GF-D8 (cell line): ENCODE measurements around the gene GFOD1.
"Not testable (repeated sequence)": the region's sequence is repeated elsewhere in the genome, so short reads cannot be mapped to it uniquely, and the experiment has no call there.

Source experiments
- DNase-seq: peaks from one replicate; lab custom pipeline; 2025; lab: John Stamatoyannopoulos, UW

Gene GFOD1

GRCh38 chr6:13511913-13512717 is 24.7 kb upstream of the GFOD1 start:
- DNase-seq: no peak

- DNase-seq: not testable (repeated sequence)
Observed at GRCh38 chr6:13511141-13511571, 23.8 kb upstream of the GFOD1 start.

GRCh38 chr6:13510433-13510832 is 23.0 kb upstream of the GFOD1 start:
- not testable (repeated sequence) for DNase-seq

GRCh38 chr6:13508711-13509705 is 21.6 kb upstream of the GFOD1 start:
- DNase-seq: no peak

GRCh38 chr6:13507306-13507860 is 20.0 kb upstream of the GFOD1 start:
- no peak for DNase-seq

GRCh38 chr6:13505345-13505734 is 17.9 kb upstream of the GFOD1 start:
- no peak for DNase-seq

GRCh38 chr6:13504611-13505344 is 17.4 kb upstream of the GFOD1 start:
- DNase-seq: no peak

- DNase-seq: no peak
Observed at GRCh38 chr6:13500915-13501314, 13.5 kb upstream of the GFOD1 start.

GRCh38 chr6:13500264-13500663 is 12.9 kb upstream of the GFOD1 start:
- DNase-seq: no peak

- DNase-seq: no peak
Observed at GRCh38 chr6:13496513-13497190, 9.3 kb upstream of the GFOD1 start.

GRCh38 chr6:13495818-13496217 is 8.4 kb upstream of the GFOD1 start:
- DNase-seq: no peak

- no peak for DNase-seq
Observed at GRCh38 chr6:13495112-13495776, 7.8 kb upstream of the GFOD1 start.

GRCh38 chr6:13494137-13494536 is 6.7 kb upstream of the GFOD1 start:
- DNase-seq: no peak

- DNase-seq: no peak
Observed at GRCh38 chr6:13493147-13493546, 5.7 kb upstream of the GFOD1 start.

GRCh38 chr6:13492357-13492756 is 5.0 kb upstream of the GFOD1 start:
- no peak for DNase-seq

GRCh38 chr6:13491538-13491937 is 4.1 kb upstream of the GFOD1 start:
- DNase-seq: no peak

- DNase-seq: no peak
Observed at GRCh38 chr6:13490402-13490801, 3.0 kb upstream of the GFOD1 start.

GRCh38 chr6:13488896-13489237 is 1.5 kb upstream of the GFOD1 start:
- DNase-seq: no peak

GRCh38 chr6:13488015-13488895 is 855 bp upstream of the GFOD1 start:
- no peak for DNase-seq

- DNase-seq: peak; percentile 12
Observed at GRCh38 chr6:13486679-13487121, 700 bp downstream of the GFOD1 start.
